SK-N-SH treated with all-trans-retinoic acid at 6 μM for 48 hours (cell line): ENCODE measurements around the gene RAP1A.

Experiments
- ATAC-seq: fragments of 200-7000 bp; cut with Tn5 transposase; 3 replicates; pipeline ENCODE4 v1.9.1; 2020; ENCODE audit warnings: mild to moderate bottlenecking, moderate library complexity
- ARNTL ChIP-seq: fragments of 450-650 bp; formaldehyde crosslinking; IDR thresholded peaks from 2 replicates; pipeline ENCODE4 v1.5.0; 2020; ENCODE audit warnings: low read depth, mild to moderate bottlenecking, moderate library complexity, borderline replicate concordance
- BACH2 ChIP-seq: fragments of 250-450 bp; sonication (Bioruptor Pico); IDR thresholded peaks from 2 replicates; pipeline ENCODE4 v1.9.0; 2021; ENCODE audit warnings: mild to moderate bottlenecking, borderline replicate concordance
- ESRRG ChIP-seq: fragments of 250-450 bp; sonication (Bioruptor Pico); IDR thresholded peaks from 2 replicates; pipeline ENCODE4 v1.6.1; 2021; ENCODE audit warnings: mild to moderate bottlenecking
- GLIS3 ChIP-seq: fragments of 250-450 bp; sonication (Bioruptor Pico); IDR thresholded peaks from 2 replicates; pipeline ENCODE4 v1.5.0; 2020; ENCODE audit warnings: mild to moderate bottlenecking, moderate library complexity
- ISL1 ChIP-seq: fragments of 250-450 bp; sonication (Bioruptor Pico); IDR thresholded peaks from 2 replicates; pipeline ENCODE4 v2.1.2; 2022; ENCODE audit warnings: mild to moderate bottlenecking, moderate library complexity
- PPARA ChIP-seq: fragments of 250-450 bp; sonication (Bioruptor Pico); IDR thresholded peaks from 2 replicates; pipeline ENCODE4 v1.5.0; 2020; ENCODE audit warnings: mild to moderate bottlenecking, borderline replicate concordance
- SNAI2 ChIP-seq: fragments of 250-450 bp; sonication (Bioruptor Pico); IDR thresholded peaks from 2 replicates; pipeline ENCODE4 v1.5.0; 2020; ENCODE audit warnings: mild to moderate bottlenecking, moderate library complexity
- TCF4 ChIP-seq: fragments of 250-450 bp; sonication (Bioruptor Pico); IDR thresholded peaks from 2 replicates; pipeline ENCODE4 v1.8.0; 2021; ENCODE audit warnings: mild to moderate bottlenecking, moderate library complexity, borderline replicate concordance
- ZC3H10 ChIP-seq: fragments of 250-450 bp; sonication (Bioruptor Pico); IDR thresholded peaks from 2 replicates; pipeline ENCODE4 v1.5.1; 2021; ENCODE audit warnings: mild to moderate bottlenecking, moderate library complexity
- ZFP3 ChIP-seq: fragments of 250-450 bp; sonication (Bioruptor Pico); IDR thresholded peaks from 2 replicates; pipeline ENCODE4 v1.5.0; 2020; ENCODE audit warnings: mild to moderate bottlenecking, moderate library complexity
- ZFP30 ChIP-seq: fragments of 450-650 bp; formaldehyde crosslinking; IDR thresholded peaks from 2 replicates; pipeline ENCODE4 v1.5.0; 2022; ENCODE audit warnings: mild to moderate bottlenecking, moderate library complexity
- ZNF8 ChIP-seq: fragments of 450-650 bp; formaldehyde crosslinking; IDR thresholded peaks from 2 replicates; pipeline ENCODE4 v1.5.0; 2020; ENCODE audit warnings: mild to moderate bottlenecking, moderate library complexity
- TF ChIP-seq, protein P1 (sequence below): fragments of 250-450 bp; sonication (Bioruptor Pico); IDR thresholded peaks from 2 replicates; pipeline ENCODE4 v1.8.0; 2020; ENCODE audit warnings: mild to moderate bottlenecking, moderate library complexity, borderline replicate concordance
- TF ChIP-seq, protein P2 (sequence below): fragments of 250-450 bp; sonication (Bioruptor Pico); IDR thresholded peaks from 2 replicates; pipeline ENCODE4 v1.5.1; 2021; ENCODE audit warnings: mild to moderate bottlenecking, moderate library complexity
- TF ChIP-seq, protein P3 (sequence below): fragments of 250-450 bp; sonication (Bioruptor Pico); IDR thresholded peaks from 2 replicates; pipeline ENCODE4 v1.5.0; 2020; ENCODE audit warnings: mild to moderate bottlenecking, moderate library complexity

The RAP1A gene

DNA sequence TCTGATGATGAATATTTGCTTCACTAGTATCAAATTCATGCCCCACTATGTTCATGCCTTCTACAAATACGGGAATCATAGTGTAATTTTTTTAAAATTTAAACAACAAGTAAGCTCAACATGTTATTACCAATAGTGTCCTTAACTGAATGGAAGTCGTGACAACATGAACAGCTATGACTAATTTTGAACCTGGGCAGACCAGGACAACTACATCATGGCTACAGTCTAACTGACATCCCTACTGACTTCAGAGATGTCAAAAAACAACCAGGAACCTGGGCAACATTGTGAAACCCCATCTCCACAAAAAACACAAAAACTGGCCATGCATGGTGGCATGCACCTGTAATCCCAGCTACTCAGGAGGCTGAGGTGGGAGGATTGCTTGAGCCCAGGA, 33.5 kb upstream of the RAP1A start (continued):
- TF ChIP-seq ZC3H10 (CRISPR knock-in tag) (no peak), ISL1 (CRISPR knock-in tag) (no peak), ZFP30 (no peak), ZFP3 (no peak)

DNA sequence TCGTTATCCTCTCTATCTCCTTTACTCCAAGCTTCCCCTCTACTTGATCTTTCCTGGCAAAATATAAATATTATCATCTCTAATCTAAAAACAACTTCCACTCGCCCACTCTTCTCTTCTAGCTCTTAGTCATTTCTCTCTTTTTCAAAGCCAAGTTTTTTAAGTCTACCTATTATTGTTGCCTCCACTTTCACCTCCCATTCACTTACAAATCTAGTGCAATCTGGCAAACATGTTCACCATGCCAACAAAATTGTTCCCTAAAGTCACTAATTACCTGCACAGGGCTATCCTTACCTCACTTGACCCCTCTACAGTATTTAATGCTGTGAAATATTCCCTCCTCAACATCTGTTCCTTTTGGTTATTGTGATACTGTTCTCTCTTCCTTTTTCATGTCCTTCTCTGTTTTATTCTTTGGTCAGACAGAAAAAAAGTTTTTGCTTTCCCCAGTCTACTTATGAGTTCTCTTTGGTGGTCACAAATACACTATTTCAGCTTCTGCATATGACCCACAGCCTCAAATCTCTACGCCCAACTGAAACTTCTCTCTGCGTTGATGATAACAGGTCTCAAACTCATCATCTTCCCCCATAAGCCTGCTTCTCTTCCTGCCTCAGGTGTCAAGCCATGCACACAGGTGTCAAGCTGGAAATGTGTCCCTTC, 31.9 kb upstream of the RAP1A start:
- TF ChIP-seq ARNTL (CRISPR knock-in tag): no peak
- TF ChIP-seq GLIS3 (CRISPR knock-in tag): no peak
- TF ChIP-seq ESRRG (CRISPR knock-in tag): no peak
- no peak for TF ChIP-seq SNAI2 (CRISPR knock-in tag)
- no peak for TF ChIP-seq ISL1 (CRISPR knock-in tag)
- TF ChIP-seq TCF4 (CRISPR knock-in tag): no peak
- no peak for TF ChIP-seq ZFP30
- TF ChIP-seq, protein P1, sequence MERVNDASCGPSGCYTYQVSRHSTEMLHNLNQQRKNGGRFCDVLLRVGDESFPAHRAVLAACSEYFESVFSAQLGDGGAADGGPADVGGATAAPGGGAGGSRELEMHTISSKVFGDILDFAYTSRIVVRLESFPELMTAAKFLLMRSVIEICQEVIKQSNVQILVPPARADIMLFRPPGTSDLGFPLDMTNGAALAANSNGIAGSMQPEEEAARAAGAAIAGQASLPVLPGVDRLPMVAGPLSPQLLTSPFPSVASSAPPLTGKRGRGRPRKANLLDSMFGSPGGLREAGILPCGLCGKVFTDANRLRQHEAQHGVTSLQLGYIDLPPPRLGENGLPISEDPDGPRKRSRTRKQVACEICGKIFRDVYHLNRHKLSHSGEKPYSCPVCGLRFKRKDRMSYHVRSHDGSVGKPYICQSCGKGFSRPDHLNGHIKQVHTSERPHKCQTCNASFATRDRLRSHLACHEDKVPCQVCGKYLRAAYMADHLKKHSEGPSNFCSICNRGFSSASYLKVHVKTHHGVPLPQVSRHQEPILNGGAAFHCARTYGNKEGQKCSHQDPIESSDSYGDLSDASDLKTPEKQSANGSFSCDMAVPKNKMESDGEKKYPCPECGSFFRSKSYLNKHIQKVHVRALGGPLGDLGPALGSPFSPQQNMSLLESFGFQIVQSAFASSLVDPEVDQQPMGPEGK (CRISPR knock-in tag): no peak
- no peak for TF ChIP-seq ZC3H10 (CRISPR knock-in tag)
- TF ChIP-seq, protein P2, sequence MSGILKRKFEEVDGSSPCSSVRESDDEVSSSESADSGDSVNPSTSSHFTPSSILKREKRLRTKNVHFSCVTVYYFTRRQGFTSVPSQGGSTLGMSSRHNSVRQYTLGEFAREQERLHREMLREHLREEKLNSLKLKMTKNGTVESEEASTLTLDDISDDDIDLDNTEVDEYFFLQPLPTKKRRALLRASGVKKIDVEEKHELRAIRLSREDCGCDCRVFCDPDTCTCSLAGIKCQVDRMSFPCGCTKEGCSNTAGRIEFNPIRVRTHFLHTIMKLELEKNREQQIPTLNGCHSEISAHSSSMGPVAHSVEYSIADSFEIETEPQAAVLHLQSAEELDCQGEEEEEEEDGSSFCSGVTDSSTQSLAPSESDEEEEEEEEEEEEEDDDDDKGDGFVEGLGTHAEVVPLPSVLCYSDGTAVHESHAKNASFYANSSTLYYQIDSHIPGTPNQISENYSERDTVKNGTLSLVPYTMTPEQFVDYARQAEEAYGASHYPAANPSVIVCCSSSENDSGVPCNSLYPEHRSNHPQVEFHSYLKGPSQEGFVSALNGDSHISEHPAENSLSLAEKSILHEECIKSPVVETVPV (CRISPR knock-in tag): no peak
- TF ChIP-seq, all 23 proteins: peak for 0
- ATAC-seq: no peak

DNA sequence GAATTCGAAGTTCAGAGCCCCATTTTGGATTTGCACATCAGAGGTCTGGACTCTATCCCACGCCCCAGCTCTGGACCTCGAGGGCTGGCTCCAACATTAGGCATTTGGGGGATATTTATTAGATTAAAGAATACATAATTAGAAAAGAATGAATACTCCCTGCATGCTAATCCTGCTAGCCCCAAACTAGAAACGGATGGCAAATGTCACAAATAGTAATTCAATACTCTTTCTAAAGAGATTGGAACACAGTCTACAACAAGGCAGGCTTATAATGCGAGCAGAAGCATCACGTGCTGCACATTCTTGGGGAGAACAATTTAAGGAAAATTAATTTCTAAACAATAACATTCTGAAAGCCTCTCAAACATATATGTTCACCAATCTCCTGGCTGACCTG, 27.7 kb upstream of the RAP1A start:
- ATAC-seq: peak; percentile 54
- no peak for TF ChIP-seq GLIS3 (CRISPR knock-in tag)
- TF ChIP-seq ISL1 (CRISPR knock-in tag): 0 out of 2 replicates have a peak, but pooled peaks have one; percentile 12
- no peak for TF ChIP-seq ZC3H10 (CRISPR knock-in tag)

DNA sequence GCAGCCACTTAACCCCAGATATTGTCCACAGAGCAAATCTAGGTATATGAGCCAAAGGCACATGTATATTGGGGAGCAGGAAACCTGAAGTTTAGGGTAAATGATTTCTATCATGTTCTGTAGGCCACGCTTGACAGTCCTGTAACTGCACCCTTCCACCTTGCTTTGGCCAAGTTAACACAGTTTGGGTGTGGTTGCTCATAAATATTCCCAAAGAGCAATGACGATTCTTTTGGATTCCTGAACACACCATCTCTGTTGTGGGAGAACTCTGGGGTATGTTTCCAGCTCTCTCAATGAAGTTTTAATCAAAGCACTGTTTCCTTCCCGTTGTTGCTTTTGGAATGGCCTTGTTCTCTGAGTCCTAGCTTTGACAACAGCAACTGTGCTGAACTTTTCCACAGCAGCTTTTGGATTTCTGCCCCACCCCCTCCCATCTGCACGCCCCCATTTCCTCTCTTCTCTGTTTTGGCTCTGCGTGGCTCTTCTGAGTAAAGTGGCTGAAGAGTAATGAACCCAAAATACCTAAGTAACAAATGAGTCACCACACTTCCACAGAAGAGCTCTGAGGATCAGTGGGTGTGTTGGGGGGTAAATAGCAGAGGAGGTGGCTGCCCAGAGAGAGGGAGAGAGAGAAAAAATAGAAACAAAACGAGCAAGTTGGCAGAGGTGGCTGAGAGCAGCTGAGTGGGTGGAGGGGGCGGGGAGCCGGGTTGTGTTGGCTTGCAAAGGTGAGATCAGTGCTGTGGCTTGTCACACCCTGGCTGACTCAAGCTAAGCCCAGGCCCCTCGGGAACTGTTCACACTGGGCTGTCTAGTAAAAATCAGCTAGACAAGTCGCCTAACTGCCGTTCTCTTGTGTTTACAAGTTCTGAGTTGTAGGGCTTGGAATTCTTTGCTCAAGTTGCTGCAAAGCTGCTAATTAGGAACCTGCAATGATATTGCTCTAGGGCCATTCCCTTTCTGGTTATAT, 26.9 kb upstream of the RAP1A start:
- no peak for TF ChIP-seq PPARA (CRISPR knock-in tag)
- TF ChIP-seq, protein P1 (CRISPR knock-in tag): peak; percentile 24; the same call in 1 of the 2 replicates
- TF ChIP-seq, all 23 proteins: peak for 1
- peak; percentile 87 for ATAC-seq

DNA sequence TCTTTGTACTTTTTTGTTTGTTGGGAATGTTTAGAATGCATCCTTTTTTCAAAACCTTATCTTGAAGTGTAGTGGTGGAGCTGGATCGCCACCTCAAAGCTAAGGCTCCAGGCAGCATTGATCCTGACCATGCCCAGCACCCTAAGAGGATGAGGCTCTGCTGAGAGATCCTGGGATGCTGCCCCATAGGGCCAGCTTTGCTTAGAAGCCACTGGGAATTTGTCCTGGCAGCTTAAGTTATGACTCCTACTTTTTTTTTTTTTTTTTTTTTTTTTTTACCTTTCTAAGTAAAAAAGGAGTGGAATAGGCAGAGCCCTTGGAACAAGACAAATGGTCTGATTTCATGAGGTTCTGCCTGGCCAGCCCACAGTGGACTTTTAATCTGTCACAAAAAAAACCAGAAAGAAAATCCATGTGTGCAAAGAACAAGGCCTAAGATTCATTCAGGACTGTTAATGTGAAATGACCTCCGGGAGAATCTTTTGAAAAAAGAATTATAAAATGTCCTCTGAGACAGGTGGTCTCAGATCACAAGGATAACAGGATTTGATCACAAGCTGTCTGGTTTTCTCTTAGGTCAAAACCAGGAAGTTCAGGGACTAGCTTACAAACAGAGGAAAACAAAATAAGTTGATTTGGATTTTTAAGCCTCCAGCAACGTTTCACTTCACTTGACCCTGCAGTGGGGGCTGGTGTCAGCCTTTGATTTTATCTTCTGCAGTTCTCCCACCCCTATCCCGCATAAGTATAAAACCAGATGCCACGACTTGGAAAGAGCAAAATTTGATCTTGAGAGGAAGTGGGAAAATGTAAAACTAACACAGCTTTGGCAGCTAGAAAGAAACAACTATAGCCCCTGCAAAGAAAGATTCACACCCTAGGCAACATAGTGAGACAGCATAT, 25.9 kb upstream of the RAP1A start:
- ATAC-seq: peak; percentile 51
- TF ChIP-seq ZNF8 (CRISPR knock-in tag) (no peak), BACH2 (no peak), GLIS3 (CRISPR knock-in tag) (no peak), ZFP30 (no peak), SNAI2 (CRISPR knock-in tag) (no peak)
- TF ChIP-seq, protein P3, sequence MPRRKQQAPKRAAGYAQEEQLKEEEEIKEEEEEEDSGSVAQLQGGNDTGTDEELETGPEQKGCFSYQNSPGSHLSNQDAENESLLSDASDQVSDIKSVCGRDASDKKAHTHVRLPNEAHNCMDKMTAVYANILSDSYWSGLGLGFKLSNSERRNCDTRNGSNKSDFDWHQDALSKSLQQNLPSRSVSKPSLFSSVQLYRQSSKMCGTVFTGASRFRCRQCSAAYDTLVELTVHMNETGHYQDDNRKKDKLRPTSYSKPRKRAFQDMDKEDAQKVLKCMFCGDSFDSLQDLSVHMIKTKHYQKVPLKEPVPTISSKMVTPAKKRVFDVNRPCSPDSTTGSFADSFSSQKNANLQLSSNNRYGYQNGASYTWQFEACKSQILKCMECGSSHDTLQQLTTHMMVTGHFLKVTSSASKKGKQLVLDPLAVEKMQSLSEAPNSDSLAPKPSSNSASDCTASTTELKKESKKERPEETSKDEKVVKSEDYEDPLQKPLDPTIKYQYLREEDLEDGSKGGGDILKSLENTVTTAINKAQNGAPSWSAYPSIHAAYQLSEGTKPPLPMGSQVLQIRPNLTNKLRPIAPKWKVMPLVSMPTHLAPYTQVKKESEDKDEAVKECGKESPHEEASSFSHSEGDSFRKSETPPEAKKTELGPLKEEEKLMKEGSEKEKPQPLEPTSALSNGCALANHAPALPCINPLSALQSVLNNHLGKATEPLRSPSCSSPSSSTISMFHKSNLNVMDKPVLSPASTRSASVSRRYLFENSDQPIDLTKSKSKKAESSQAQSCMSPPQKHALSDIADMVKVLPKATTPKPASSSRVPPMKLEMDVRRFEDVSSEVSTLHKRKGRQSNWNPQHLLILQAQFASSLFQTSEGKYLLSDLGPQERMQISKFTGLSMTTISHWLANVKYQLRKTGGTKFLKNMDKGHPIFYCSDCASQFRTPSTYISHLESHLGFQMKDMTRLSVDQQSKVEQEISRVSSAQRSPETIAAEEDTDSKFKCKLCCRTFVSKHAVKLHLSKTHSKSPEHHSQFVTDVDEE (CRISPR knock-in tag): no peak
